Measurements from ENCODE around the gene OR2B2.

- TF ChIP-seq ZBTB21 (CRISPR knock-in tag; IDR thresholded peaks at IDR 0.05; ENCODE audit: borderline replicate concordance), result no peak
- TF ChIP-seq, protein P1, sequence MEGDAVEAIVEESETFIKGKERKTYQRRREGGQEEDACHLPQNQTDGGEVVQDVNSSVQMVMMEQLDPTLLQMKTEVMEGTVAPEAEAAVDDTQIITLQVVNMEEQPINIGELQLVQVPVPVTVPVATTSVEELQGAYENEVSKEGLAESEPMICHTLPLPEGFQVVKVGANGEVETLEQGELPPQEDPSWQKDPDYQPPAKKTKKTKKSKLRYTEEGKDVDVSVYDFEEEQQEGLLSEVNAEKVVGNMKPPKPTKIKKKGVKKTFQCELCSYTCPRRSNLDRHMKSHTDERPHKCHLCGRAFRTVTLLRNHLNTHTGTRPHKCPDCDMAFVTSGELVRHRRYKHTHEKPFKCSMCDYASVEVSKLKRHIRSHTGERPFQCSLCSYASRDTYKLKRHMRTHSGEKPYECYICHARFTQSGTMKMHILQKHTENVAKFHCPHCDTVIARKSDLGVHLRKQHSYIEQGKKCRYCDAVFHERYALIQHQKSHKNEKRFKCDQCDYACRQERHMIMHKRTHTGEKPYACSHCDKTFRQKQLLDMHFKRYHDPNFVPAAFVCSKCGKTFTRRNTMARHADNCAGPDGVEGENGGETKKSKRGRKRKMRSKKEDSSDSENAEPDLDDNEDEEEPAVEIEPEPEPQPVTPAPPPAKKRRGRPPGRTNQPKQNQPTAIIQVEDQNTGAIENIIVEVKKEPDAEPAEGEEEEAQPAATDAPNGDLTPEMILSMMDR (IDR thresholded peaks at IDR 0.05), result no peak
- TF ChIP-seq, protein P2, sequence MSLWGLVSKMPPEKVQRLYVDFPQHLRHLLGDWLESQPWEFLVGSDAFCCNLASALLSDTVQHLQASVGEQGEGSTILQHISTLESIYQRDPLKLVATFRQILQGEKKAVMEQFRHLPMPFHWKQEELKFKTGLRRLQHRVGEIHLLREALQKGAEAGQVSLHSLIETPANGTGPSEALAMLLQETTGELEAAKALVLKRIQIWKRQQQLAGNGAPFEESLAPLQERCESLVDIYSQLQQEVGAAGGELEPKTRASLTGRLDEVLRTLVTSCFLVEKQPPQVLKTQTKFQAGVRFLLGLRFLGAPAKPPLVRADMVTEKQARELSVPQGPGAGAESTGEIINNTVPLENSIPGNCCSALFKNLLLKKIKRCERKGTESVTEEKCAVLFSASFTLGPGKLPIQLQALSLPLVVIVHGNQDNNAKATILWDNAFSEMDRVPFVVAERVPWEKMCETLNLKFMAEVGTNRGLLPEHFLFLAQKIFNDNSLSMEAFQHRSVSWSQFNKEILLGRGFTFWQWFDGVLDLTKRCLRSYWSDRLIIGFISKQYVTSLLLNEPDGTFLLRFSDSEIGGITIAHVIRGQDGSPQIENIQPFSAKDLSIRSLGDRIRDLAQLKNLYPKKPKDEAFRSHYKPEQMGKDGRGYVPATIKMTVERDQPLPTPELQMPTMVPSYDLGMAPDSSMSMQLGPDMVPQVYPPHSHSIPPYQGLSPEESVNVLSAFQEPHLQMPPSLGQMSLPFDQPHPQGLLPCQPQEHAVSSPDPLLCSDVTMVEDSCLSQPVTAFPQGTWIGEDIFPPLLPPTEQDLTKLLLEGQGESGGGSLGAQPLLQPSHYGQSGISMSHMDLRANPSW (CRISPR knock-in tag; conservative IDR thresholded peaks at IDR 0.05; ENCODE audit: low read depth), result no peak
- no peak for TF ChIP-seq EMX1 (CRISPR knock-in tag; IDR thresholded peaks at IDR 0.05)
- no peak for TF ChIP-seq PRRX2 (CRISPR knock-in tag; IDR thresholded peaks at IDR 0.05)
- TF ChIP-seq, protein P3, sequence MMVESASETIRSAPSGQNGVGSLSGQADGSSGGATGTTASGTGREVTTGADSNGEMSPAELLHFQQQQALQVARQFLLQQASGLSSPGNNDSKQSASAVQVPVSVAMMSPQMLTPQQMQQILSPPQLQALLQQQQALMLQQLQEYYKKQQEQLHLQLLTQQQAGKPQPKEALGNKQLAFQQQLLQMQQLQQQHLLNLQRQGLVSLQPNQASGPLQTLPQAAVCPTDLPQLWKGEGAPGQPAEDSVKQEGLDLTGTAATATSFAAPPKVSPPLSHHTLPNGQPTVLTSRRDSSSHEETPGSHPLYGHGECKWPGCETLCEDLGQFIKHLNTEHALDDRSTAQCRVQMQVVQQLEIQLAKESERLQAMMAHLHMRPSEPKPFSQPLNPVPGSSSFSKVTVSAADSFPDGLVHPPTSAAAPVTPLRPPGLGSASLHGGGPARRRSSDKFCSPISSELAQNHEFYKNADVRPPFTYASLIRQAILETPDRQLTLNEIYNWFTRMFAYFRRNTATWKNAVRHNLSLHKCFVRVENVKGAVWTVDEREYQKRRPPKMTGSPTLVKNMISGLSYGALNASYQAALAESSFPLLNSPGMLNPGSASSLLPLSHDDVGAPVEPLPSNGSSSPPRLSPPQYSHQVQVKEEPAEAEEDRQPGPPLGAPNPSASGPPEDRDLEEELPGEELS (CRISPR knock-in tag; IDR thresholded peaks at IDR 0.05), result no peak
- TF ChIP-seq TEAD4 (CRISPR knock-in tag; IDR thresholded peaks at IDR 0.05), result no peak
- TF ChIP-seq SMAD4 (CRISPR knock-in tag; IDR thresholded peaks at IDR 0.05), result no peak
- TF ChIP-seq FOXP1 (CRISPR knock-in tag; IDR thresholded peaks at IDR 0.05; ENCODE audit: borderline replicate concordance), result no peak
Observed at GRCh38 chr6:27899543-27899942, 12.7 kb downstream of the OR2B2 start.

All from WTC11 (cell line).